ENCODE data around the gene MATN1.

The MATN1 gene

GRCh38 chr1:30728832-30729638 is 5.7 kb upstream of the MATN1 start:
- no peak for TF ChIP-seq CTCF (IDR thresholded peaks at IDR 0.05; ENCODE audit: borderline replicate concordance, insufficient read depth, low read depth, low read length)
- H3K4me3 ChIP-seq (ENCODE audit: low read depth, low read length): no peak overlapping the region

GRCh38 chr1:30728340-30728739 is 5.0 kb upstream of the MATN1 start:
- H3K4me3 ChIP-seq (ENCODE audit: low read depth, low read length): no peak overlapping the region
- no peak for TF ChIP-seq CTCF (IDR thresholded peaks at IDR 0.05; ENCODE audit: borderline replicate concordance, insufficient read depth, low read depth, low read length)

GRCh38 chr1:30727824-30728223 is 4.4 kb upstream of the MATN1 start:
- no peak for TF ChIP-seq CTCF (IDR thresholded peaks at IDR 0.05; ENCODE audit: borderline replicate concordance, insufficient read depth, low read depth, low read length)
- H3K4me3 ChIP-seq (ENCODE audit: low read depth, low read length): no peak overlapping the region

GRCh38 chr1:30726773-30727684 is 3.6 kb upstream of the MATN1 start:
- H3K4me3 ChIP-seq (ENCODE audit: low read depth, low read length): no peak overlapping the region
- no peak for TF ChIP-seq CTCF (IDR thresholded peaks at IDR 0.05; ENCODE audit: borderline replicate concordance, insufficient read depth, low read depth, low read length)

- TF ChIP-seq CTCF (IDR thresholded peaks at IDR 0.05; ENCODE audit: borderline replicate concordance, insufficient read depth, low read depth, low read length): no peak
Measured at GRCh38 chr1:30726236-30726635, 2.9 kb upstream of the MATN1 start.

GRCh38 chr1:30725450-30726095 is 2.2 kb upstream of the MATN1 start:
- no peak for TF ChIP-seq CTCF (IDR thresholded peaks at IDR 0.05; ENCODE audit: borderline replicate concordance, insufficient read depth, low read depth, low read length)
- no peak overlapping the region for H3K4me3 ChIP-seq (ENCODE audit: low read depth, low read length)

More at GRCh38 chr1:30726236-30726635, 2.9 kb upstream of the MATN1 start:
- H3K4me3 ChIP-seq (ENCODE audit: low read depth, low read length): no peak overlapping the region

All from GM12875 (cell line).